OCI-LY1 (cell line): Measurements from ENCODE around the gene HAUS7.

ENCODE experiments used
- EZH2 ChIP-seq: fragments of 200-600 bp; sonication (generic), shearing (Covaris generic); IDR thresholded peaks from 2 replicates; pipeline ENCODE4 v1.8.0; 2017; ENCODE audit warnings: borderline replicate concordance, mixed run types, mild to moderate bottlenecking, antibody characterized with exemption, low read length, moderate library complexity, mixed read lengths
- TF ChIP-seq, protein P1 (sequence below): fragments of 200-600 bp; sonication (generic), shearing (Covaris generic); IDR thresholded peaks from 2 replicates; pipeline ENCODE4 v1.5.1; 2017; ENCODE audit warnings: mild to moderate bottlenecking, antibody characterized with exemption, low read length, moderate library complexity, mixed read lengths

DNA sequence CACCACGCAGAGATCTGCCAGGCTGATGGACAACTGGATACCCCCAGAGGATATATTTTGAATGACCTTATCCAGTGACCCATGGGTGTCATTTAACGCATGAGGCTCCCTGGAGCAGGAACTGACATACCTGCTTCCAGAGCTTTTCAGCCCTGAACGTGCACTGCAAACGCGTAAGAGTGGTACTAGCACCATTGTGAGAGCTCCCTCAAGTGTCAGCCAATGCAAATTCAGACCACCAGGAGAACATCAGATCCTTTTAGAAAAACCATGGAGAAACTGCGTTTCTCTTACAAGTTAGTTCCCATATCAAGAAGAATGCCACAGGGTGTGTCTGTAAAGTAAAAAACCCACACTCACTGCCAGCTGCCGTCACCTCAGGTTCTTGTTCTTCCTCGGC lies 31.8 kb downstream of the HAUS7 start:
- TF ChIP-seq, protein P1, sequence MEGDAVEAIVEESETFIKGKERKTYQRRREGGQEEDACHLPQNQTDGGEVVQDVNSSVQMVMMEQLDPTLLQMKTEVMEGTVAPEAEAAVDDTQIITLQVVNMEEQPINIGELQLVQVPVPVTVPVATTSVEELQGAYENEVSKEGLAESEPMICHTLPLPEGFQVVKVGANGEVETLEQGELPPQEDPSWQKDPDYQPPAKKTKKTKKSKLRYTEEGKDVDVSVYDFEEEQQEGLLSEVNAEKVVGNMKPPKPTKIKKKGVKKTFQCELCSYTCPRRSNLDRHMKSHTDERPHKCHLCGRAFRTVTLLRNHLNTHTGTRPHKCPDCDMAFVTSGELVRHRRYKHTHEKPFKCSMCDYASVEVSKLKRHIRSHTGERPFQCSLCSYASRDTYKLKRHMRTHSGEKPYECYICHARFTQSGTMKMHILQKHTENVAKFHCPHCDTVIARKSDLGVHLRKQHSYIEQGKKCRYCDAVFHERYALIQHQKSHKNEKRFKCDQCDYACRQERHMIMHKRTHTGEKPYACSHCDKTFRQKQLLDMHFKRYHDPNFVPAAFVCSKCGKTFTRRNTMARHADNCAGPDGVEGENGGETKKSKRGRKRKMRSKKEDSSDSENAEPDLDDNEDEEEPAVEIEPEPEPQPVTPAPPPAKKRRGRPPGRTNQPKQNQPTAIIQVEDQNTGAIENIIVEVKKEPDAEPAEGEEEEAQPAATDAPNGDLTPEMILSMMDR, result peak; percentile 27; the same call in 1 of the 2 replicates
- TF ChIP-seq EZH2, result no peak
